GM19328 (cell line): ENCODE measurements around the gene HRH1.
"Not testable (repeated sequence)": the region's sequence is repeated elsewhere in the genome, so short reads cannot be mapped to it uniquely, and the experiment has no call there.

Source experiments
- ATAC-seq: cut with Tn5 transposase; IDR thresholded peaks from one replicate; pipeline ENCODE4 v1.9.1; 2021; ENCODE audit warnings: mild to moderate bottlenecking, moderate library complexity; ENCODE audit not compliant: unreplicated experiment

HRH1 gene

GRCh38 chr3:11201251-11202019 is 47.1 kb downstream of the HRH1 start:
- no peak for ATAC-seq

- no peak for ATAC-seq
Measured at GRCh38 chr3:11203961-11204360, 49.7 kb downstream of the HRH1 start.

- no peak for ATAC-seq
Measured at GRCh38 chr3:11204697-11205348, 50.5 kb downstream of the HRH1 start.

- ATAC-seq = not testable (repeated sequence)
Measured at GRCh38 chr3:11205881-11206280, 51.6 kb downstream of the HRH1 start.

- no peak for ATAC-seq
Measured at GRCh38 chr3:11206316-11206715, 52.0 kb downstream of the HRH1 start.

GRCh38 chr3:11206953-11207352 is 52.7 kb downstream of the HRH1 start:
- no peak for ATAC-seq

- ATAC-seq = no peak
Measured at GRCh38 chr3:11211531-11212298, 57.4 kb downstream of the HRH1 start.

- ATAC-seq = no peak
Measured at GRCh38 chr3:11212299-11212608, 58.0 kb downstream of the HRH1 start.

GRCh38 chr3:11212784-11213183 is 58.5 kb downstream of the HRH1 start:
- no peak for ATAC-seq

GRCh38 chr3:11213810-11214450 is 59.6 kb downstream of the HRH1 start:
- ATAC-seq = no peak

GRCh38 chr3:11214451-11214978 is 60.2 kb downstream of the HRH1 start:
- ATAC-seq = no peak

- not testable (repeated sequence) for ATAC-seq
Measured at GRCh38 chr3:11217370-11217769, 63.1 kb downstream of the HRH1 start.

GRCh38 chr3:11220230-11220629 is 65.9 kb downstream of the HRH1 start:
- no peak for ATAC-seq

- no peak for ATAC-seq
Measured at GRCh38 chr3:11221818-11222415, 67.6 kb downstream of the HRH1 start.

GRCh38 chr3:11224010-11224409 is 69.7 kb downstream of the HRH1 start:
- ATAC-seq = no peak

GRCh38 chr3:11224870-11225229 is 70.6 kb downstream of the HRH1 start:
- no peak for ATAC-seq

- ATAC-seq = no peak
Measured at GRCh38 chr3:11226042-11226370, 71.7 kb downstream of the HRH1 start.

GRCh38 chr3:11228041-11228440 is 73.7 kb downstream of the HRH1 start:
- no peak for ATAC-seq

- no peak for ATAC-seq
Measured at GRCh38 chr3:11230125-11230524, 75.8 kb downstream of the HRH1 start.

- ATAC-seq = no peak
Measured at GRCh38 chr3:11230832-11231231, 76.5 kb downstream of the HRH1 start.

GRCh38 chr3:11235385-11235784 is 81.1 kb downstream of the HRH1 start:
- ATAC-seq = no peak
